ENCODE results near the gene PIK3R1.

DNA sequence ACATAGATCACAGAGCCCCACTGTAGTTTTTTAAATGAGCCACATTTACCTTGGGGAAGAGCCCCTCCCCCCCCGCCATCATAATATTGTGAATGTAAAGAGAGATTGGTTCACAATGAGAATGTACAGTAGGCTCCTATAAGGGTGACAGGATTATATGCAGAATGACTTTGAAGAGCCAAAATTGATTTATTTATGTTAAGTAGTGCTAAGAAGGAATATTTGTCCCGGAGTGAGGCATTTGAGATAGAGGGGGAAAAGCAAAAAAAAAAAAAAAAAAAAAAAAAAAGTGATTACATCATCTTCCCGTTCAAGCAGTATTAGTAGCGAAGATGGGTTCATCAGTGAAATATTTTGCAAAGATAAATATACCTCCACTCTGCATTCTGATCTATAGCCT, 73.9 kb downstream of the PIK3R1 start:
- TF ChIP-seq, protein P1, sequence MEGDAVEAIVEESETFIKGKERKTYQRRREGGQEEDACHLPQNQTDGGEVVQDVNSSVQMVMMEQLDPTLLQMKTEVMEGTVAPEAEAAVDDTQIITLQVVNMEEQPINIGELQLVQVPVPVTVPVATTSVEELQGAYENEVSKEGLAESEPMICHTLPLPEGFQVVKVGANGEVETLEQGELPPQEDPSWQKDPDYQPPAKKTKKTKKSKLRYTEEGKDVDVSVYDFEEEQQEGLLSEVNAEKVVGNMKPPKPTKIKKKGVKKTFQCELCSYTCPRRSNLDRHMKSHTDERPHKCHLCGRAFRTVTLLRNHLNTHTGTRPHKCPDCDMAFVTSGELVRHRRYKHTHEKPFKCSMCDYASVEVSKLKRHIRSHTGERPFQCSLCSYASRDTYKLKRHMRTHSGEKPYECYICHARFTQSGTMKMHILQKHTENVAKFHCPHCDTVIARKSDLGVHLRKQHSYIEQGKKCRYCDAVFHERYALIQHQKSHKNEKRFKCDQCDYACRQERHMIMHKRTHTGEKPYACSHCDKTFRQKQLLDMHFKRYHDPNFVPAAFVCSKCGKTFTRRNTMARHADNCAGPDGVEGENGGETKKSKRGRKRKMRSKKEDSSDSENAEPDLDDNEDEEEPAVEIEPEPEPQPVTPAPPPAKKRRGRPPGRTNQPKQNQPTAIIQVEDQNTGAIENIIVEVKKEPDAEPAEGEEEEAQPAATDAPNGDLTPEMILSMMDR (IDR thresholded peaks at IDR 0.05) = no peak
- no peak for TF ChIP-seq POLR2A (IDR thresholded peaks at IDR 0.05)
